Caco-2 (cell line): ENCODE results near the gene MAGI1. TPM values are rescaled to one million over a fixed set of nuclear protein-coding genes. Genes with fewer than 3 reads are reported as not detected.

ENCODE experiments used
- BruUV-seq: library from RNA; stranded (reverse); fragments of 400-500 nt; replicated peaks from 2 replicates; lab custom pipeline; 2021; lab: Mats Ljungman, UMichigan
- CTCF ChIA-PET: fragments of 300-600 bp; sonication (Branson Sonifier 250); formaldehyde crosslinking; loops from one replicate; lab custom pipeline; 2022; ENCODE audit warnings: antibody characterized with exemption; lab: Charles Lee
- POLR2A ChIA-PET: fragments of 300-600 bp; sonication (Branson Sonifier 250); formaldehyde crosslinking; loops from one replicate; lab custom pipeline; 2022; ENCODE audit warnings: antibody characterized with exemption; lab: Charles Lee
- DNase-seq, 2 experiments: peaks; one replicate each; pipeline versions ENCODE4 v3.0.0 to v3.0.0-alpha.2; 2020 to 2022
- H3K27me3 ChIP-seq: replicated peaks from 2 replicates; pipeline ENCODE4 v1.6.0; 2011; ENCODE audit warnings: low read length; ENCODE audit not compliant: control insufficient read depth, insufficient read depth
- H3K36me3 ChIP-seq: 2 replicates; pipeline ENCODE4 v1.5.1; 2011; ENCODE audit warnings: low read length; ENCODE audit not compliant: control insufficient read depth, insufficient read depth
- H3K4me1 ChIP-seq: fragments of 250-450 bp; sonication (Bioruptor Pico); 2 replicates; pipeline ENCODE4 v1.5.1; 2020; ENCODE audit warnings: mild to moderate bottlenecking
- H3K4me3 ChIP-seq: 2 replicates; pipeline ENCODE4 v1.5.1; 2011; ENCODE audit warnings: low read depth, mild to moderate bottlenecking, control low read depth, low read length
- H3K9me3 ChIP-seq: fragments of 250-450 bp; sonication (Bioruptor Pico); 2 replicates; pipeline ENCODE4 v1.5.1; 2020; ENCODE audit warnings: mild to moderate bottlenecking, moderate library complexity
- H3K27ac Mint-ChIP-seq: one replicate; pipeline ENCODE4 v1.8.0; 2022; ENCODE audit warnings: mixed read lengths; ENCODE audit not compliant: unreplicated experiment
- H3K27me3 Mint-ChIP-seq: one replicate; pipeline ENCODE4 v1.8.0; 2022; ENCODE audit warnings: mixed read lengths; ENCODE audit not compliant: insufficient read depth, unreplicated experiment
- H3K36me3 Mint-ChIP-seq: one replicate; pipeline ENCODE4 v1.8.0; 2022; ENCODE audit warnings: mild to moderate bottlenecking, mixed read lengths; ENCODE audit not compliant: insufficient read depth, unreplicated experiment
- H3K4me1 Mint-ChIP-seq: one replicate; pipeline ENCODE4 v1.8.0; 2022; ENCODE audit warnings: low read depth, mixed read lengths; ENCODE audit not compliant: unreplicated experiment
- H3K4me3 Mint-ChIP-seq: one replicate; pipeline ENCODE4 v1.8.0; 2022; ENCODE audit warnings: mild to moderate bottlenecking, moderate library complexity, mixed read lengths; ENCODE audit not compliant: unreplicated experiment
- H3K9me3 Mint-ChIP-seq: one replicate; pipeline ENCODE4 v1.8.0; 2022; ENCODE audit warnings: mixed read lengths; ENCODE audit not compliant: unreplicated experiment
- intact Hi-C: fragments of 100-400 bp; cut with micrococcal nuclease; formaldehyde crosslinking; loops from one replicate; pipeline ENCODE4 v1.10.0; 2022; ENCODE audit not compliant: unreplicated experiment
- total RNA-seq: library from RNA; stranded (reverse); gene quantifications from 2 replicates; pipeline ENCODE4 v1.2.3, GENCODE V29; 2022
- TF ChIP-seq, protein P1 (sequence below), 2 experiments: fragments of 200-600 bp in 1 of 2; IDR thresholded peaks; 1 replicate in 1 of 2; 2 replicates in 1 of 2; pipeline versions ENCODE4 v1.5.1 to v1.8.0; 2011 to 2022; ENCODE audit warnings: antibody characterized with exemption in 1 of 2, control low read depth in 1 of 2, inconsistent platforms in 1 of 2, low read depth in 1 of 2, low read length in 1 of 2, mild to moderate bottlenecking in 1 of 2, moderate library complexity in 1 of 2; ENCODE audit not compliant: insufficient read depth in 1 of 2, severe bottlenecking in 1 of 2, unreplicated experiment in 1 of 2

Gene MAGI1
- total RNA-seq, 1 experiment from 2014 or later = 64.9 TPM

DNA sequence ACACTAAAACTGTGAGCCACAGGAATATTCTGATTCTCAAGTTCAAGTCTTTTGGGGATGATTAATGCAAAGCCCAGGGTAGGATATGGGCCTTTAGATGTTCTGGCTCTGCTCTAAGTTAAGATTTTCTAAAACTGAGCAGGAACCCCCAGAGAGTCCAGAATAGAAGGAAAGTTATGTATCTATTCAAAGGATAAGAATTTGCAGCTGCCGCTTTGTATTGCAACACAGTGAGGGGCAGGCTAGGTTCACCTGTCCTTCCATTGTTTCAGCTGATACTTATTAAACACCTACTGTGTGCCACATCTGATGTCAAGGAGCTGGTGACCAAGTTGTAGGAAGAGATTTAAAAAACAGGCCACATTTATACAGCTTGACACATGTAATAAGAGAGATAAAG lies 290.4 kb downstream of the MAGI1 start:
- intact Hi-C loops = no loop called here
- BruUV-seq = no TSS peak
- Histone ChIP-seq H3K4me3 (no peak overlapping the region), H3K4me1 (no peaks in the 10 kb centered on the region), H3K27me3 (no peaks in the 10 kb centered on the region), H3K9me3 (no peaks in the 10 kb centered on the region), H3K36me3 (no peaks in the 10 kb centered on the region)
- CTCF ChIA-PET = no interaction called here
- Mint-ChIP-seq H3K27me3 (no peaks in the 10 kb centered on the region), H3K4me1 (peaks cover 6% of the 10 kb centered on the region), H3K27ac (no peak overlapping the region), H3K4me3 (no peak overlapping the region), H3K9me3 (no peaks in the 10 kb centered on the region), H3K36me3 (peaks cover 5% of the 10 kb centered on the region)
- TF ChIP-seq, protein P1, sequence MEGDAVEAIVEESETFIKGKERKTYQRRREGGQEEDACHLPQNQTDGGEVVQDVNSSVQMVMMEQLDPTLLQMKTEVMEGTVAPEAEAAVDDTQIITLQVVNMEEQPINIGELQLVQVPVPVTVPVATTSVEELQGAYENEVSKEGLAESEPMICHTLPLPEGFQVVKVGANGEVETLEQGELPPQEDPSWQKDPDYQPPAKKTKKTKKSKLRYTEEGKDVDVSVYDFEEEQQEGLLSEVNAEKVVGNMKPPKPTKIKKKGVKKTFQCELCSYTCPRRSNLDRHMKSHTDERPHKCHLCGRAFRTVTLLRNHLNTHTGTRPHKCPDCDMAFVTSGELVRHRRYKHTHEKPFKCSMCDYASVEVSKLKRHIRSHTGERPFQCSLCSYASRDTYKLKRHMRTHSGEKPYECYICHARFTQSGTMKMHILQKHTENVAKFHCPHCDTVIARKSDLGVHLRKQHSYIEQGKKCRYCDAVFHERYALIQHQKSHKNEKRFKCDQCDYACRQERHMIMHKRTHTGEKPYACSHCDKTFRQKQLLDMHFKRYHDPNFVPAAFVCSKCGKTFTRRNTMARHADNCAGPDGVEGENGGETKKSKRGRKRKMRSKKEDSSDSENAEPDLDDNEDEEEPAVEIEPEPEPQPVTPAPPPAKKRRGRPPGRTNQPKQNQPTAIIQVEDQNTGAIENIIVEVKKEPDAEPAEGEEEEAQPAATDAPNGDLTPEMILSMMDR (IDR thresholded peaks at IDR 0.05; ENCODE audit: insufficient read depth in 1 of 2, low read depth in 1 of 2, low read length in 1 of 2, severe bottlenecking in 1 of 2, unreplicated experiment in 1 of 2) = no peak
- POLR2A ChIA-PET = no interaction called here
- DNase-seq = no peak

DNA sequence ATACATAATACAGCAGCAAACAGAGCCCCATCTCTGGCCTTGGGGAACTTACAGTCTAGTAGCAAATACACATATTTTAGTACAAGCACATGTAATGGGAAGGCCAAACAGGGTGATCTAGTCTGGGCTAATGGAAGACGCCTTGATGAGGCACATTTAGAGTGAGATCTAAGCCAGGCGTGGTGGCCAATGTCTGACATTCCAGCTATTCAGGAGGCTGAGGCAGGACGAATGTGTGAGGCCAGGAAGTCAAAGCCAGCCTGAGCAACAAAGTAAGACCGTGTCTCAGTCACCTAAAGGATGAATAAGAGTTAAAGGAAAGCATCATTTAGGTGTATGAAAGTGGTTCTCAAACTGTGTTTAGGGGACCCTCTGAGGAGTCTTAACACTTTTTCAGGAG lies 291.9 kb downstream of the MAGI1 start:
- POLR2A ChIA-PET = no interaction called here
- TF ChIP-seq, protein P1 (IDR thresholded peaks at IDR 0.05; ENCODE audit: insufficient read depth in 1 of 2, low read depth in 1 of 2, low read length in 1 of 2, severe bottlenecking in 1 of 2, unreplicated experiment in 1 of 2) = no peak
- no peaks in the 10 kb centered on the region for H3K9me3 Mint-ChIP-seq
- no peaks in the 10 kb centered on the region for H3K36me3 ChIP-seq
- H3K4me1 ChIP-seq = no peaks in the 10 kb centered on the region
- H3K4me1 Mint-ChIP-seq = no peaks in the 10 kb centered on the region
- H3K9me3 ChIP-seq = no peaks in the 10 kb centered on the region
- H3K27me3 ChIP-seq = no peaks in the 10 kb centered on the region
- CTCF ChIA-PET = no interaction called here
- no peak overlapping the region for H3K27ac Mint-ChIP-seq
- no peaks in the 10 kb centered on the region for H3K27me3 Mint-ChIP-seq
- DNase-seq = no peak
- intact Hi-C loops = no loop called here
- no peak overlapping the region for H3K4me3 Mint-ChIP-seq
- H3K4me3 ChIP-seq = no peak overlapping the region
- H3K36me3 Mint-ChIP-seq = peaks cover 10% of the 10 kb centered on the region
- BruUV-seq = no TSS peak

DNA sequence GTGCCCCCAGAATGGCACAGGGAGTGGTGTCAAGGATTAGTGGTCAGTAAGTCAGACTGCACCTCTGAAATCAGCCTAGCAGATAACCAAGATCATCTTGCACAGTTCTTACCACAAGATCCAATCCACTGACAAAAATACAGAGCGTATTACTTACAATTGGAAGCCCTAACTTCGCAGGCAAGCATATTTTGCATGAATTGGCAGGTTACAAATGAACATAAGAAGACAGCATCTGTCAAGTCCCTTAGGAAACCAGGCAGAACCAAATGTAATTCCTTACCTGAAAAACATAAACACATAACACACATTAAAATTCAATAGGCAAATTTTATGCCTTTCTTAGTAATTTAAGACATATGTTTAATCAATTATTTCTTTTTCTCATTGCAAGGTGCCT lies 293.4 kb downstream of the MAGI1 start:
- no TSS peak for BruUV-seq
- H3K27ac Mint-ChIP-seq = no peak overlapping the region
- CTCF ChIA-PET = no interaction called here

More for the DNA sequence above, 293.4 kb downstream of the MAGI1 start:
- Histone ChIP-seq H3K36me3 (no peaks in the 10 kb centered on the region), H3K4me1 (no peaks in the 10 kb centered on the region), H3K4me3 (no peak overlapping the region), H3K27me3 (no peaks in the 10 kb centered on the region), H3K9me3 (no peaks in the 10 kb centered on the region)
- Mint-ChIP-seq H3K4me3 (no peak overlapping the region), H3K9me3 (no peaks in the 10 kb centered on the region), H3K36me3 (peaks cover 10% of the 10 kb centered on the region), H3K4me1 (no peaks in the 10 kb centered on the region), H3K27me3 (no peaks in the 10 kb centered on the region)
- TF ChIP-seq, protein P1 (IDR thresholded peaks at IDR 0.05; ENCODE audit: insufficient read depth in 1 of 2, low read depth in 1 of 2, low read length in 1 of 2, severe bottlenecking in 1 of 2, unreplicated experiment in 1 of 2) = no peak
- POLR2A ChIA-PET = no interaction called here
- no peak for DNase-seq
- intact Hi-C loops = no loop called here
